ENCODE results near the gene AFAP1.

Gene AFAP1

GRCh38 chr4:7827566-7827965 lies 112.1 kb downstream of the AFAP1 start:
- Histone ChIP-seq H3K79me2 (ENCODE audit: insufficient read depth, low read depth) (no peaks in the 10 kb centered on the region), H2AFZ (ENCODE audit: low read depth) (no peak overlapping the region), H3K27ac (no peak overlapping the region), H4K20me1 (ENCODE audit: insufficient read depth) (no peaks in the 10 kb centered on the region), H3K36me3 (ENCODE audit: insufficient read depth) (no peaks in the 10 kb centered on the region), H3K4me1 (ENCODE audit: low read depth, poor library complexity, severe bottlenecking) (no peaks in the 10 kb centered on the region), H3K9ac (no peak overlapping the region), H3K4me3 (IDR thresholded peaks at IDR 0.05; ENCODE audit: insufficient read depth, low read depth, low read length) (no peak overlapping the region), H3K27me3 (ENCODE audit: insufficient read depth, low read depth) (no peaks in the 10 kb centered on the region), H3K4me2 (no peak overlapping the region)
- no peak for TF ChIP-seq CTCF (conservative IDR thresholded peaks at IDR 0.05; ENCODE audit: low read depth, low read length)

GRCh38 chr4:7826909-7827306 lies 112.8 kb downstream of the AFAP1 start:
- Histone ChIP-seq H3K27me3 (ENCODE audit: insufficient read depth, low read depth) (no peaks in the 10 kb centered on the region), H2AFZ (ENCODE audit: low read depth) (no peak overlapping the region), H3K4me2 (no peak overlapping the region), H3K4me1 (ENCODE audit: low read depth, poor library complexity, severe bottlenecking) (no peaks in the 10 kb centered on the region), H3K9ac (no peak overlapping the region), H3K4me3 (IDR thresholded peaks at IDR 0.05; ENCODE audit: insufficient read depth, low read depth, low read length) (no peak overlapping the region), H3K27ac (no peak overlapping the region), H4K20me1 (ENCODE audit: insufficient read depth) (no peaks in the 10 kb centered on the region), H3K79me2 (ENCODE audit: insufficient read depth, low read depth) (no peaks in the 10 kb centered on the region), H3K36me3 (ENCODE audit: insufficient read depth) (no peaks in the 10 kb centered on the region)
- TF ChIP-seq CTCF (conservative IDR thresholded peaks at IDR 0.05; ENCODE audit: low read depth, low read length), result no peak

- Histone ChIP-seq H3K9ac (no peak overlapping the region), H3K27me3 (ENCODE audit: insufficient read depth, low read depth) (no peaks in the 10 kb centered on the region), H3K4me3 (IDR thresholded peaks at IDR 0.05; ENCODE audit: insufficient read depth, low read depth, low read length) (no peak overlapping the region), H3K36me3 (ENCODE audit: insufficient read depth) (no peaks in the 10 kb centered on the region), H3K79me2 (ENCODE audit: insufficient read depth, low read depth) (no peaks in the 10 kb centered on the region), H4K20me1 (ENCODE audit: insufficient read depth) (no peaks in the 10 kb centered on the region), H3K4me2 (no peak overlapping the region), H3K4me1 (ENCODE audit: low read depth, poor library complexity, severe bottlenecking) (no peaks in the 10 kb centered on the region), H3K27ac (no peak overlapping the region), H2AFZ (ENCODE audit: low read depth) (no peak overlapping the region)
- TF ChIP-seq CTCF (conservative IDR thresholded peaks at IDR 0.05; ENCODE audit: low read depth, low read length), result no peak
These were observed 113.3 kb downstream of the AFAP1 start for GRCh38 chr4:7826176-7826908.

- Histone ChIP-seq H3K27ac (no peak overlapping the region), H3K4me1 (ENCODE audit: low read depth, poor library complexity, severe bottlenecking) (no peaks in the 10 kb centered on the region), H3K4me3 (IDR thresholded peaks at IDR 0.05; ENCODE audit: insufficient read depth, low read depth, low read length) (no peak overlapping the region), H3K27me3 (ENCODE audit: insufficient read depth, low read depth) (no peaks in the 10 kb centered on the region), H2AFZ (ENCODE audit: low read depth) (no peak overlapping the region), H3K4me2 (no peak overlapping the region), H3K36me3 (ENCODE audit: insufficient read depth) (no peaks in the 10 kb centered on the region), H3K9ac (no peak overlapping the region), H4K20me1 (ENCODE audit: insufficient read depth) (no peaks in the 10 kb centered on the region), H3K79me2 (ENCODE audit: insufficient read depth, low read depth) (no peaks in the 10 kb centered on the region)
- TF ChIP-seq CTCF (conservative IDR thresholded peaks at IDR 0.05; ENCODE audit: low read depth, low read length), result no peak
These were observed 115.4 kb downstream of the AFAP1 start for GRCh38 chr4:7824218-7824617.
